Activated T-cell treated with anti-CD3 and anti-CD28 coated beads, Interleukin-2, amount 50 U/mL, for 24 hours (primary cell): ENCODE results near the gene DCAF15.

Experiments
- DNase-seq: peaks from one replicate; pipeline ENCODE4 v3.0.0-alpha.2; 2020
- H3K27ac Mint-ChIP-seq: 2 replicates; pipeline ENCODE4 v1.8.0; 2020; ENCODE audit warnings: mild to moderate bottlenecking, mixed read lengths
- H3K27me3 Mint-ChIP-seq: 2 replicates; pipeline ENCODE4 v1.8.0; 2020; ENCODE audit warnings: mixed read lengths
- H3K36me3 Mint-ChIP-seq: 2 replicates; pipeline ENCODE4 v1.8.0; 2020; ENCODE audit warnings: low read depth, mixed read lengths
- H3K4me1 Mint-ChIP-seq: 2 replicates; pipeline ENCODE4 v1.8.0; 2020; ENCODE audit warnings: low read depth, mixed read lengths
- H3K4me3 Mint-ChIP-seq: 2 replicates; pipeline ENCODE4 v1.8.0; 2020; ENCODE audit warnings: mild to moderate bottlenecking, moderate library complexity, mixed read lengths
- H3K9me3 Mint-ChIP-seq: 2 replicates; pipeline ENCODE4 v1.8.0; 2020; ENCODE audit warnings: mixed read lengths

Gene DCAF15

GRCh38 chr19:13937479-13938300 is 14.6 kb upstream of the DCAF15 start:
- no peak for DNase-seq
- no peaks in the 10 kb centered on the region for H3K36me3 Mint-ChIP-seq
- peaks cover 7% of the 10 kb centered on the region for H3K27me3 Mint-ChIP-seq
- H3K9me3 Mint-ChIP-seq: no peaks in the 10 kb centered on the region
- H3K4me3 Mint-ChIP-seq: no peak overlapping the region
- H3K4me1 Mint-ChIP-seq: no peaks in the 10 kb centered on the region
- no peak overlapping the region for H3K27ac Mint-ChIP-seq

DNA sequence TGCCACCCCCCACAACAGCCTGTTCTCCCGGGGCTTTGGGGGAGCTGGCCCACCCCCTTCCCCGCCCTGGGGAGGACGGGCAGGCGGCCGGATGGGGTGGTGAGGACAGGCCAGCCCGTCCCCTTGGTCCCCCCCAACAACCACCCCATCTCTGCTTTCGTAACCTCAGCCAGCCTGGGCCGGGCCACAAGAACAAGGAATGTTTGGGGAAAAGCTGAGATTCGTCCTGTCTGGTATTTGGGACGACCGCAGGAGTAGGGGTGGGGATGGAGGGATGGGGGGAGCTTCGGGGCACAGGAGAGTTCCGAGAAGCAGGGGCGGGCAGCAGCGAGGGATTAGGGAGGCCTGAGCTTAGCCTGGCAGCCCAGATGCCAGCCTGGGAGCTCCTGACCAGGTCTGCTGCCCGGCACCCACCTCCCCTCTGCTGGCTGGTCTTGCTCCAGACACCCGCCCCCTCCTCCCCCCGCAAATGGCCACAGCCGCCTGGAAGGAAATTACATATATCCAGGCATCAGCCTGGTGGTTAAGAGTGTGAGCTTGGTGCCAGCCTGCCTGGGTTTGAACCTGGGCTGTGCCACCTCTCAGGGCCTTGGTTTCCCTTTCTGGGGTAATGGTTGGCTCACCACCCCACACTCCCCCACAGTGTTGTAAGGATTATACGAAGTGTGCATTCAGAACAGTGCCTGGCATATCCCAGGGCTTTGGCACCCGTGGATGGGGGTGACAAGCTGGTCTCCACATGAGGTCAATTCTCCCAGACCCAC is 13.8 kb upstream of the DCAF15 start, which contains the start of gene PODNL1:
Gene PODNL1 (minus strand): TSS at position 117 of the 764 bp plus-strand sequence. CDS start 236 bp downstream, outside the sequence.
- no peak within 1 kb of the TSS for H3K4me3 Mint-ChIP-seq
- no peaks in the 10 kb centered on the region for H3K9me3 Mint-ChIP-seq
- no peaks in the 10 kb centered on the region for H3K36me3 Mint-ChIP-seq
- peaks cover 7% of the 10 kb centered on the region for H3K27me3 Mint-ChIP-seq
- no peak within 1 kb of the TSS for H3K27ac Mint-ChIP-seq
- no peak for DNase-seq
- no peaks in the 10 kb centered on the region for H3K4me1 Mint-ChIP-seq

DNA sequence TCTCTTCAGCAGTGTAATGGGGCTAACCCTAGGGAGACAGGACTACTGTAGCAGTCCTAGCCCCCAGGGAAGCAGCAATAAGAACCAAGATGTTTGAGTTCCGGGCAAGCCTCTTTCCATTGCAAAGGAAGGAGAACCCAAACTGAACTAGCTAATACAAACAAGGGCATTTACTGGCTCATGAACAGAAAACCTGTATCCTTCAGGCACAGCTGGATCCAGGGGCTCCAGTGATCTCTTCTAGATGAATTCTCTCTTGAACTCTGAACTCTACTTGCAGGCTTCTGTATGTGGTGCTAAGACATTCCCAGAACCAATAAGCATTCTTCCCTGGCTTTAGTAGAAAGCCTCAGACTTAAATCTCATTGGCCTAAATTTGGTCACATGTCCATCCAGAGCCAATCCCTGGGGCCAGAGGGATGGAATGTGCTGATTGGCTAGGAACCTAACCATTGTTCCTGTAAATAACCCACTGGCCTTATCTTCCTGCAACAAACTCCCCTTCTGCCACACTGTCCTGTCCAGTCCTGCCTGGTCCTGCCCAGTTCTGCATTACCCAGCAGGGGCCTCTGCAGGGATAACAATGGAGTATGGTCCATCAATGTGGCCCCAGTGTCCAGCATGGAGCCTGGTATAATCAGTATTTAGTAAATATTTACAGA is 10.2 kb upstream of the DCAF15 start:
- peaks cover 4% of the 10 kb centered on the region for H3K27me3 Mint-ChIP-seq
- H3K4me1 Mint-ChIP-seq: no peaks in the 10 kb centered on the region
- no peak overlapping the region for H3K4me3 Mint-ChIP-seq
- DNase-seq: no peak
- H3K36me3 Mint-ChIP-seq: no peaks in the 10 kb centered on the region
- H3K27ac Mint-ChIP-seq: no peak overlapping the region
- H3K9me3 Mint-ChIP-seq: no peaks in the 10 kb centered on the region

DNA sequence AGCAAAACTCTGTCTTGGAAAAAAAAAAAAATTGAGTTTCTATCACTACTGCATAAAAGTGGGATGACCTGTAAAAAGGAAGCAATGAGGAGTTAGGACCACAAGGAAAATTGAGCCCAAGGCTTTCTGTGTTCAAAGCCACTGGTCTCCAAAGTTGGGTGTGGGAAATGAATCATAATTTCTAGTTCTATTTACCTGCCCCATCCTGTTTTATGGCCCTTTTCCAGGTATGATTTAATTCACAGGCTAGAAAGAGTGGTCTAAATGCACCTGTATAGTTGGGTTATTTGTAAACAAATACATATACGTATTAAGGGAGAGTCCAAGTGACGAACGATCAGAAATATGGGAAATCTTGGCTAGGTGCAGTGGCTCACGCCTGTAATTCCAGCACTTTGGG is 5.9 kb upstream of the DCAF15 start:
- DNase-seq: no peak
- no peaks in the 10 kb centered on the region for H3K9me3 Mint-ChIP-seq
- H3K36me3 Mint-ChIP-seq: no peaks in the 10 kb centered on the region
- H3K27ac Mint-ChIP-seq: no peak overlapping the region
- no peaks in the 10 kb centered on the region for H3K4me1 Mint-ChIP-seq
- no peak overlapping the region for H3K4me3 Mint-ChIP-seq
- H3K27me3 Mint-ChIP-seq: no peaks in the 10 kb centered on the region

GRCh38 chr19:13951043-13951442 is 1.3 kb upstream of the DCAF15 start:
- peaks cover 22% of the 10 kb centered on the region for H3K4me1 Mint-ChIP-seq
- H3K27ac Mint-ChIP-seq: no peak overlapping the region
- DNase-seq: no peak
- H3K9me3 Mint-ChIP-seq: no peaks in the 10 kb centered on the region
- H3K36me3 Mint-ChIP-seq: peaks cover 25% of the 10 kb centered on the region
- H3K27me3 Mint-ChIP-seq: no peaks in the 10 kb centered on the region
- H3K4me3 Mint-ChIP-seq: no peak overlapping the region

GRCh38 chr19:13951799-13952153 is 533 bp upstream of the DCAF15 start:
- H3K27me3 Mint-ChIP-seq: no peaks in the 10 kb centered on the region
- peak overlapping the region; percentile 94 for H3K4me3 Mint-ChIP-seq
- peaks cover 31% of the 10 kb centered on the region for H3K36me3 Mint-ChIP-seq
- H3K27ac Mint-ChIP-seq: peak overlapping the region; percentile 94
- H3K9me3 Mint-ChIP-seq: no peaks in the 10 kb centered on the region
- no peak for DNase-seq
- peaks cover 22% of the 10 kb centered on the region for H3K4me1 Mint-ChIP-seq

GRCh38 chr19:13952931-13953531 is 722 bp downstream of the DCAF15 start:
- Mint-ChIP-seq H3K27ac (peak overlapping the region; percentile 88), H3K36me3 (peaks cover 44% of the 10 kb centered on the region), H3K27me3 (no peaks in the 10 kb centered on the region), H3K4me1 (peaks cover 22% of the 10 kb centered on the region), H3K9me3 (no peaks in the 10 kb centered on the region), H3K4me3 (peak overlapping the region; percentile 94)
- no peak for DNase-seq

- DNase-seq: no peak
- H3K9me3 Mint-ChIP-seq: no peaks in the 10 kb centered on the region
- peaks cover 22% of the 10 kb centered on the region for H3K4me1 Mint-ChIP-seq
- H3K36me3 Mint-ChIP-seq: peaks cover 55% of the 10 kb centered on the region
- H3K27ac Mint-ChIP-seq: peak overlapping the region; percentile 37
- no peaks in the 10 kb centered on the region for H3K27me3 Mint-ChIP-seq
- peak overlapping the region; percentile 94 for H3K4me3 Mint-ChIP-seq
Measured at GRCh38 chr19:13954185-13954584, 1.9 kb downstream of the DCAF15 start.

GRCh38 chr19:13955662-13956364 is 3.5 kb downstream of the DCAF15 start:
- no peaks in the 10 kb centered on the region for H3K9me3 Mint-ChIP-seq
- peaks cover 22% of the 10 kb centered on the region for H3K4me1 Mint-ChIP-seq
- H3K4me3 Mint-ChIP-seq: no peak overlapping the region
- H3K27ac Mint-ChIP-seq: no peak overlapping the region
- peaks cover 70% of the 10 kb centered on the region for H3K36me3 Mint-ChIP-seq
- H3K27me3 Mint-ChIP-seq: no peaks in the 10 kb centered on the region
- no peak for DNase-seq

- peaks cover 72% of the 10 kb centered on the region for H3K36me3 Mint-ChIP-seq
- H3K9me3 Mint-ChIP-seq: no peaks in the 10 kb centered on the region
- H3K4me1 Mint-ChIP-seq: peaks cover 22% of the 10 kb centered on the region
- DNase-seq: no peak
- no peaks in the 10 kb centered on the region for H3K27me3 Mint-ChIP-seq
- H3K27ac Mint-ChIP-seq: no peak overlapping the region
- H3K4me3 Mint-ChIP-seq: no peak overlapping the region
Measured at GRCh38 chr19:13956365-13956744, 4.0 kb downstream of the DCAF15 start.

DNA sequence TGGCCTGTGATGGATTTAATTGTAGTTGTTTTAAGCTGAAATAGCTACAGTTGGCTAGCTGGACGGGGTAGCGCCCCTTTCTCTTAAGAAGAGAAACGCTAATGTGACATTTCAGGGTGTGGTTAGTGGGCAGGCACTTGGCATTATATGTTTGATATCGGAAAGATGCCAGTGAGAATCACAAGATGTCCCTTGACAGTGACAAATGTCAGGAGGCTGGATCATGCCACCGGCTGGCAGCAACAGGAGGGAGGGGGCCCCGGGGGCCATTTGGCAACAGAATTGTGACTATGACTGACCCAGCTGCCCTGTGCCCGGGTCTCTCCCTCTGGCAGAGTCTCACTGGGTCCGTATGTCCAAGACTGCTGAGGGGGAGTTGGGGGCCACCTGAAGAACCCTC is 4.7 kb downstream of the DCAF15 start:
- Mint-ChIP-seq H3K4me3 (no peak overlapping the region), H3K27me3 (no peaks in the 10 kb centered on the region), H3K27ac (no peak overlapping the region), H3K4me1 (peaks cover 16% of the 10 kb centered on the region), H3K9me3 (no peaks in the 10 kb centered on the region), H3K36me3 (peaks cover 76% of the 10 kb centered on the region)
- DNase-seq: no peak

- Mint-ChIP-seq H3K36me3 (peaks cover 74% of the 10 kb centered on the region), H3K9me3 (no peaks in the 10 kb centered on the region), H3K27ac (peak overlapping the region; percentile 63), H3K4me1 (peaks cover 15% of the 10 kb centered on the region), H3K27me3 (no peaks in the 10 kb centered on the region), H3K4me3 (no peak overlapping the region)
- DNase-seq: no peak
Measured at GRCh38 chr19:13958043-13958442, 5.7 kb downstream of the DCAF15 start.

DNA sequence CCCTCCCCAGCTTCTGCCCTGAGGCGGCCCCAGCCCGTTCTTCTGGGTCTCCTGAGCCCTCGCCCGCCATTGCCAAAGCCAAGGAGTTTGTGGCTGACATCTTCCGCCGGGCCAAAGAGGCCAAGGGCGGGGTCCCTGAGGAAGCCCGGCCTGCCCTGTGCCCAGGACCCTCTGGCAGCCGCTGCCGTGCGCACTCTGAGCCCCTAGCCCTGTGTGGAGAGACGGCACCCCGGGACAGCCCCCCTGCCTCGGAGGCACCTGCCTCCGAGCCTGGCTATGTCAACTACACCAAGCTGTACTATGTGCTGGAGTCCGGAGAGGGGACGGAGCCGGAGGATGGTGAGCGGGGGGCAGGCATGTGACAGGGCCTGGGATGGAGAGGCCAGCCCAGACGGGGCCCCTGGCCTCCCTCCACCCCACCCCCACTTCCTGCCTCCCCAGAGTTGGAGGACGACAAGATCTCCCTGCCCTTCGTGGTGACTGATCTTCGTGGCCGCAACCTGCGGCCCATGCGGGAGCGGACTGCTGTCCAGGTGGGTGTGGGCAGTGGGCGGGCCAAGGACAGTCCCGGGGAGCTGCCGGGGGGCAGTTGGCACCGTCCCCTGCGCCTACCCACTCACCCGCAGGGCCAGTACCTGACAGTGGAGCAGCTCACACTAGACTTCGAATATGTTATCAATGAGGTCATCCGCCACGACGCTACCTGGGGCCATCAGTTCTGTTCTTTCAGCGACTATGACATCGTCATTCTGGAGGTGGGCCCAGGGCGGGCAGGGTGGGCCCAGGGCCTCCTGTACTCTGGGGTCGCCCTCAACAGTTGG is 7.0 kb downstream of the DCAF15 start:
- no peak for DNase-seq
- Mint-ChIP-seq H3K4me3 (no peak overlapping the region), H3K4me1 (peaks cover 3% of the 10 kb centered on the region), H3K36me3 (peaks cover 73% of the 10 kb centered on the region), H3K9me3 (no peaks in the 10 kb centered on the region), H3K27ac (no peak overlapping the region), H3K27me3 (no peaks in the 10 kb centered on the region)
